Psoas muscle (tissue), 8 donors: ENCODE results near the gene LMX1A. TPM values are rescaled to one million over a fixed set of nuclear protein-coding genes. Genes with fewer than 3 reads are reported as not detected.

Experiments used
- ATAC-seq, 4 donors: fragments of 200-7000 bp; cut with Tn5 transposase; one replicate each; pipeline ENCODE4 v1.9.1; 2020; ENCODE audit warnings: moderate library complexity in 3 of 4, mild to moderate bottlenecking in 2 of 4
- DNase-seq, 2 donors: peaks; one replicate each; pipeline ENCODE4 v3.0.0-alpha.2; 2020
- H3K27ac ChIP-seq: fragments of 200-600 bp; one replicate; pipeline ENCODE4 v1.8.0; 2022
- H3K27me3 ChIP-seq, 3 donors: fragments of 200-600 bp in 1 of 3; one replicate each; pipeline versions ENCODE4 v1.6.1 to v1.8.0; 2013 to 2022; ENCODE audit warnings: low read length in 2 of 3, mild to moderate bottlenecking in 2 of 3, moderate library complexity in 1 of 3; ENCODE audit not compliant: insufficient read depth in 3 of 3
- H3K36me3 ChIP-seq, 2 donors: fragments of 200-600 bp in 1 of 2; one replicate each; pipeline versions ENCODE4 v1.6.1 to v1.8.0; 2013 to 2022; ENCODE audit warnings: low read depth in 1 of 2, mild to moderate bottlenecking in 1 of 2, moderate library complexity in 1 of 2; ENCODE audit not compliant: insufficient read depth in 1 of 2
- H3K4me1 ChIP-seq: fragments of 200-600 bp; one replicate; pipeline ENCODE4 v1.8.0; 2022
- H3K4me3 ChIP-seq: fragments of 200-600 bp; one replicate; pipeline ENCODE4 v1.8.0; 2022; ENCODE audit warnings: mild to moderate bottlenecking
- H3K9me3 ChIP-seq: fragments of 200-600 bp; one replicate; pipeline ENCODE4 v1.8.0; 2022
- WGBS, 3 donors: extraction: QIAGEN DNeasy Blood & Tissue Kit; methylation state at CpG; one replicate each; pipeline versions ENCODE4 v1.1.6 to v1.1.7; 2013; 5-methylcytosine and 5-hydroxymethylcytosine counted together
- intact Hi-C, 2 donors: fragments of 100-400 bp; cut with DNase I; formaldehyde crosslinking; loops; one replicate each; pipeline versions ENCODE4 v1.11.0 to v1.14.2; 2022
- polyA plus RNA-seq, 3 donors: library from polyadenylated mRNA; stranded (reverse); fragments of 200-250 nt; gene quantifications; one replicate each; pipeline ENCODE4 v1.2.3, GENCODE V29; 2013
- total RNA-seq, 4 donors: library from RNA; stranded (reverse); fragmentation: NEBNext Ultra II Directional in 2 of 4; extraction: Animal tissue kit (Norgen Biotek cat#: 25700) in 2 of 4; gene quantifications; one replicate each; pipeline versions ENCODE4 v1.2.1 to v1.2.4, GENCODE V29; 2021 to 2023
- TF ChIP-seq, protein P1 (sequence below): fragments of 200-600 bp; IDR thresholded peaks from one replicate; pipeline ENCODE4 v1.8.0; 2022; ENCODE audit warnings: antibody characterized with exemption
- donor health status: healthy with polysubstance abuse.
- donor health status: DM: no; HTN: no; CAD: no; lungs with moderate emphysema.
- donor health status: Bipolar disorder and iron deficiency.
- donor health status: healthy.
- donor health status: DM: yes; HTN: yes; CAD: no.
- donor health status: DM: no; HTN: no; CAD: no.
- donor health status: DM: no; HTN: no; CAD: no.
- donor health status: DM: yes; HTN: yes; CAD: no.

The LMX1A gene
- total and polyA plus RNA-seq, 7 donors = 0.04 to 0.36 (median 0.16) TPM; not detected in 3

DNA sequence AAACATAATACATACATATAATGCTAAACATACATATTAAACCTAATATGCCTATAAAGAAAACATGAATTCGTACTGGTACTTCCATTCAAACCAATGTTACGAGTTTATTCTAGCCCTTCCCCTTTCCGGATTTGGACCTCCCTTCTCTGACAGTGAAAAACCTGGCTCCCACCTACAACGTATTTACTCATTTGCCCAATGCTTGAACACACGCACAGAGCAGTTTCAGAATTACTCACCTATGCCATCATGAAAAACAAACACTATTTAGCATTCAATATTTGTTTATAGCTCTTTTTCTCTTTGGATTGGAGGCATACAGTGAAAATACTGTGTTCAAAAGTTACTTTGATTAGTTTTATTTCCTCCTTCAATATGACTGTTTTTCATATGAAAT is 204.4 kb downstream of the LMX1A start:
- Histone ChIP-seq H3K36me3 (no peaks in the 10 kb centered on the region), H3K4me3 (no peak overlapping the region), H3K9me3 (no peaks in the 10 kb centered on the region), H3K27me3 (peaks cover 0 to 2% (median 0%) of the 10 kb centered on the region in 3 donors), H3K4me1 (peaks cover 19% of the 10 kb centered on the region), H3K27ac (no peak overlapping the region)
- DNase-seq (no peak), ATAC-seq (no peak)
- 79 to 90% (median 86%) methylated on average over 5 of the region's 5 CpGs for WGBS, 3 donors
- intact Hi-C loops = loop anchor here in 1 of 2 donors (5.0 kb wide), 2 partner anchors 90 to 140 kb away; no protein-coding TSS in a partner anchor
- TF ChIP-seq, protein P1, sequence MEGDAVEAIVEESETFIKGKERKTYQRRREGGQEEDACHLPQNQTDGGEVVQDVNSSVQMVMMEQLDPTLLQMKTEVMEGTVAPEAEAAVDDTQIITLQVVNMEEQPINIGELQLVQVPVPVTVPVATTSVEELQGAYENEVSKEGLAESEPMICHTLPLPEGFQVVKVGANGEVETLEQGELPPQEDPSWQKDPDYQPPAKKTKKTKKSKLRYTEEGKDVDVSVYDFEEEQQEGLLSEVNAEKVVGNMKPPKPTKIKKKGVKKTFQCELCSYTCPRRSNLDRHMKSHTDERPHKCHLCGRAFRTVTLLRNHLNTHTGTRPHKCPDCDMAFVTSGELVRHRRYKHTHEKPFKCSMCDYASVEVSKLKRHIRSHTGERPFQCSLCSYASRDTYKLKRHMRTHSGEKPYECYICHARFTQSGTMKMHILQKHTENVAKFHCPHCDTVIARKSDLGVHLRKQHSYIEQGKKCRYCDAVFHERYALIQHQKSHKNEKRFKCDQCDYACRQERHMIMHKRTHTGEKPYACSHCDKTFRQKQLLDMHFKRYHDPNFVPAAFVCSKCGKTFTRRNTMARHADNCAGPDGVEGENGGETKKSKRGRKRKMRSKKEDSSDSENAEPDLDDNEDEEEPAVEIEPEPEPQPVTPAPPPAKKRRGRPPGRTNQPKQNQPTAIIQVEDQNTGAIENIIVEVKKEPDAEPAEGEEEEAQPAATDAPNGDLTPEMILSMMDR = no peak

Other genes starting within 250 kb of the LMX1A start
- 10 to 100 TPM in 2 of 4 donors, 1 to 10 TPM in 2; 2.8 to 20.4 (median 10.7) TPM for gene RXRG, start 88.4 kb upstream of the LMX1A start, total RNA-seq
- 10 to 100 TPM in 2 of 3 donors, 1 to 10 TPM in 1; 7.1 to 45.9 (median 17.4) TPM for gene RXRG, start 88.4 kb upstream of the LMX1A start, polyA plus RNA-seq
- gene LRRC52, start 187.3 kb upstream of the LMX1A start, total RNA-seq = not detected
- gene LRRC52, start 187.3 kb upstream of the LMX1A start, polyA plus RNA-seq = 1 to 10 TPM in 1 of 3 donors, under 1 TPM in 2; 0.08 to 1.2 (median 0.08) TPM